HepG2 (cell line): Measurements from ENCODE around the gene SYNJ2. TPM values are rescaled to one million over a fixed set of nuclear protein-coding genes. Genes with fewer than 3 reads are reported as not detected.

Source experiments
- ATRX ChIP-seq: sonication (generic); formaldehyde crosslinking; IDR thresholded peaks from 2 replicates; pipeline ENCODE4 v1.4.0; 2020; ENCODE audit warnings: missing genetic modification reagents, borderline replicate concordance
- DZIP1 ChIP-seq: sonication (generic); formaldehyde crosslinking; IDR thresholded peaks from 2 replicates; pipeline ENCODE4 v1.5.0; 2020; ENCODE audit warnings: mild to moderate bottlenecking, missing genetic modification reagents
- FOXJ3 ChIP-seq: sonication (generic); formaldehyde crosslinking; IDR thresholded peaks from 2 replicates; pipeline ENCODE4 v1.4.0; 2020; ENCODE audit warnings: missing genetic modification reagents, mild to moderate bottlenecking, borderline replicate concordance
- HOMEZ ChIP-seq: IDR thresholded peaks from 2 replicates; pipeline ENCODE4 v1.6.1; 2016; ENCODE audit warnings: low read depth
- SETDB1 ChIP-seq: sonication (generic); formaldehyde crosslinking; IDR thresholded peaks from 2 replicates; pipeline ENCODE4 v1.5.1; 2020; ENCODE audit warnings: missing genetic modification reagents, mild to moderate bottlenecking, borderline replicate concordance
- SP140L ChIP-seq: sonication (generic); formaldehyde crosslinking; IDR thresholded peaks from 2 replicates; pipeline ENCODE4 v1.4.0; 2020; ENCODE audit warnings: missing genetic modification reagents, borderline replicate concordance
- THAP9 ChIP-seq: sonication (generic); formaldehyde crosslinking; IDR thresholded peaks from 2 replicates; pipeline ENCODE4; 2020; ENCODE audit warnings: missing genetic modification reagents, mild to moderate bottlenecking, borderline replicate concordance
- THYN1 ChIP-seq: sonication (generic); formaldehyde crosslinking; IDR thresholded peaks from 2 replicates; pipeline ENCODE4 v1.8.1; 2023; ENCODE audit warnings: low read depth, mild to moderate bottlenecking, moderate library complexity, missing genetic modification reagents, borderline replicate concordance
- TIGD3 ChIP-seq: sonication (generic); formaldehyde crosslinking; IDR thresholded peaks from 2 replicates; pipeline ENCODE4 v1.5.1; 2020; ENCODE audit warnings: mild to moderate bottlenecking, missing genetic modification reagents, borderline replicate concordance
- TOPORS ChIP-seq: sonication (generic); formaldehyde crosslinking; IDR thresholded peaks from 2 replicates; pipeline ENCODE4 v1.8.0; 2023; ENCODE audit warnings: mild to moderate bottlenecking, missing genetic modification reagents
- ZNF18 ChIP-seq: sonication (generic); formaldehyde crosslinking; IDR thresholded peaks from 2 replicates; pipeline ENCODE4 v1.8.0; 2022; ENCODE audit warnings: mild to moderate bottlenecking, missing genetic modification reagents; ENCODE audit not compliant: insufficient replicate concordance
- ZNF430 ChIP-seq: sonication (generic); formaldehyde crosslinking; IDR thresholded peaks from 2 replicates; pipeline ENCODE4 v1.9.0; 2021; ENCODE audit warnings: mild to moderate bottlenecking, missing genetic modification reagents
- ZNF512 ChIP-seq: sonication (generic); formaldehyde crosslinking; IDR thresholded peaks from 2 replicates; pipeline ENCODE4 v1.4.0; 2020; ENCODE audit warnings: mild to moderate bottlenecking, missing genetic modification reagents
- ZNF678 ChIP-seq: sonication (generic); formaldehyde crosslinking; IDR thresholded peaks from 2 replicates; pipeline ENCODE4 v1.4.0; 2020; ENCODE audit warnings: mild to moderate bottlenecking, missing genetic modification reagents
- polyA plus RNA-seq, 8 experiments: library from polyadenylated mRNA; depleted of rRNA in 3 of 8; stranded (reverse) in 7 of 8; unstranded in 1 of 8; fragments of >200 nt; fragmentation: Illumina TruSeq in 4 of 8; extraction: Trizol in 4 of 8; gene quantifications; 2 replicates each; pipeline versions ENCODE4 v1.2.1 to v1.2.3, GENCODE V29; 2011 to 2016; ENCODE audit warnings: low read depth in 4 of 8, missing spikeins in 1 of 8, mixed read lengths in 1 of 8; ENCODE audit not compliant: insufficient read depth in 1 of 8
- total RNA-seq, 5 experiments: library from RNA; depleted of rRNA; stranded (reverse); fragments of >200 nt; fragmentation: Illumina TruSeq; extraction: Trizol; gene quantifications; 2 replicates each; pipeline ENCODE4 v1.2.3, GENCODE V29; 2016; ENCODE audit warnings: low read depth in 1 of 5

Gene SYNJ2
- total and polyA plus RNA-seq, 2 of the 13 experiments (the other 11 are each of a cell fraction or from before 2014, with no cell fraction given) = 39.1 to 57.6 TPM

- TF ChIP-seq TOPORS (peak; percentile 68; the same call in 1 of the 2 replicates), SETDB1 (no peak), FOXJ3 (CRISPR knock-in tag) (no peak), ZNF430 (CRISPR knock-in tag) (peak; percentile 94), SP140L (CRISPR knock-in tag) (no peak), THYN1 (peak; percentile 83; the same call in 1 of the 2 replicates), ZNF512 (CRISPR knock-in tag) (0 out of 2 replicates have a peak, but pooled peaks have one; percentile 5), HOMEZ (CRISPR knock-in tag) (peak; percentile 17; the same call in 1 of the 2 replicates), TIGD3 (peak; percentile 14; the same call in 1 of the 2 replicates), ZNF678 (no peak), ATRX (CRISPR knock-in tag) (no peak), ZNF18 (CRISPR knock-in tag) (peak; percentile 81), DZIP1 (CRISPR knock-in tag) (peak; percentile 42; the same call in 1 of the 2 replicates), THAP9 (CRISPR knock-in tag) (peak; percentile 84; the same call in 1 of the 2 replicates)
Observed at GRCh38 chr6:158010591-158011477, 29.2 kb downstream of the SYNJ2 start (continued).
